ENCODE results near the gene CALR.
"Not testable (repeated sequence)": the region's sequence is repeated elsewhere in the genome, so short reads cannot be mapped to it uniquely, and the experiment has no call there.

CALR gene

GRCh38 chr19:12935071-12935470 is 3.3 kb upstream of the CALR start:
- no peak for DNase-seq

- DNase-seq, result no peak
Measured at GRCh38 chr19:12936582-12936981, 1.8 kb upstream of the CALR start.

- peak; percentile 80 for DNase-seq
Measured at GRCh38 chr19:12937093-12937926, 1.1 kb upstream of the CALR start.

- DNase-seq, result peak; percentile 63
Measured at GRCh38 chr19:12938779-12939601, 581 bp downstream of the CALR start.

GRCh38 chr19:12939975-12940423 is 1.6 kb downstream of the CALR start:
- no peak for DNase-seq

GRCh38 chr19:12940897-12941296 is 2.5 kb downstream of the CALR start:
- DNase-seq, result no peak

- DNase-seq, result no peak
Measured at GRCh38 chr19:12943437-12944044, 5.1 kb downstream of the CALR start.

- DNase-seq, result no peak
Measured at GRCh38 chr19:12944104-12944674, 5.8 kb downstream of the CALR start.

- DNase-seq, result peak; percentile 100
Measured at GRCh38 chr19:12945479-12946091, 7.2 kb downstream of the CALR start, which contains the start of gene RAD23A. TSS of gene RAD23A (plus strand) at chr19:12945862. CDS start at chr19:12945949, 87 bp downstream.

GRCh38 chr19:12946092-12946721 is 7.8 kb downstream of the CALR start:
- peak; percentile 72 for DNase-seq

- no peak for DNase-seq
Measured at GRCh38 chr19:12946731-12947496, 8.5 kb downstream of the CALR start.

GRCh38 chr19:12947702-12948611 is 9.5 kb downstream of the CALR start:
- DNase-seq, result no peak

GRCh38 chr19:12948612-12949362 is 10.4 kb downstream of the CALR start:
- DNase-seq, result no peak

- no peak for DNase-seq
Measured at GRCh38 chr19:12949363-12950283, 11.2 kb downstream of the CALR start.

GRCh38 chr19:12952050-12952449 is 13.6 kb downstream of the CALR start:
- not testable (repeated sequence) for DNase-seq

GRCh38 chr19:12952488-12953137 is 14.2 kb downstream of the CALR start:
- DNase-seq, result peak; percentile 86

- no peak for DNase-seq
Measured at GRCh38 chr19:12953138-12953798, 14.9 kb downstream of the CALR start.

Measured in suppressor macrophage treated with lipopolysaccharide for 4 hours (primary cell).